ENCODE measurements around the gene SLC6A7. TPM values are rescaled to one million over a fixed set of nuclear protein-coding genes. Genes with fewer than 3 reads are reported as not detected.

The SLC6A7 gene
- total RNA-seq, 2 experiments from 2014 or later: not detected

- H3K4me3 Mint-ChIP-seq: no peak overlapping the region
- no peak for DNase-seq
- ChIA-PET POLR2A (no interaction called here), CTCF (interaction anchor here (0.7 to 1.4 kb wide), 2 partner anchors 9 to 19 kb away, joined by 3 read pairs; no protein-coding TSS in a partner anchor)
- H3K9me3 Mint-ChIP-seq: no peaks in the 10 kb centered on the region
- H3K4me1 Mint-ChIP-seq: no peaks in the 10 kb centered on the region
- no peaks in the 10 kb centered on the region for H3K36me3 Mint-ChIP-seq (ENCODE audit: low read depth)
- peaks cover 49% of the 10 kb centered on the region for H3K27me3 Mint-ChIP-seq
- H3K27ac Mint-ChIP-seq: no peak overlapping the region
Measured at GRCh38 chr5:150167908-150168307, 22.0 kb upstream of the SLC6A7 start.

- H3K27me3 Mint-ChIP-seq: peaks cover 54% of the 10 kb centered on the region
- no peak overlapping the region for H3K27ac Mint-ChIP-seq
- H3K9me3 Mint-ChIP-seq: no peaks in the 10 kb centered on the region
- ChIA-PET POLR2A (no interaction called here), CTCF (interaction anchor here (0.5 to 1.8 kb wide), 4 partner anchors 10 to 1340 kb away, joined by 3 to 4 read pairs (median 3); no protein-coding TSS in a partner anchor)
- H3K4me1 Mint-ChIP-seq: no peaks in the 10 kb centered on the region
- H3K4me3 Mint-ChIP-seq: no peak overlapping the region
- DNase-seq: no peak
- no peaks in the 10 kb centered on the region for H3K36me3 Mint-ChIP-seq (ENCODE audit: low read depth)
Measured at GRCh38 chr5:150168864-150169263, 21.0 kb upstream of the SLC6A7 start.

GRCh38 chr5:150172145-150172544 lies 17.7 kb upstream of the SLC6A7 start:
- ChIA-PET POLR2A (no interaction called here), CTCF (interaction anchor here (1.9 kb wide), 1 partner anchor 13 kb away, joined by 5 read pairs; no protein-coding TSS in a partner anchor)
- Mint-ChIP-seq H3K27me3 (peaks cover 36% of the 10 kb centered on the region), H3K36me3 (ENCODE audit: low read depth) (no peaks in the 10 kb centered on the region), H3K9me3 (no peaks in the 10 kb centered on the region), H3K4me3 (no peak overlapping the region), H3K27ac (no peak overlapping the region), H3K4me1 (no peaks in the 10 kb centered on the region)
- DNase-seq: no peak

GRCh38 chr5:150172556-150172955 lies 17.3 kb upstream of the SLC6A7 start:
- no peaks in the 10 kb centered on the region for H3K9me3 Mint-ChIP-seq
- no peak for DNase-seq
- POLR2A ChIA-PET: no interaction called here
- no peak overlapping the region for H3K4me3 Mint-ChIP-seq
- H3K27ac Mint-ChIP-seq: no peak overlapping the region
- peaks cover 32% of the 10 kb centered on the region for H3K27me3 Mint-ChIP-seq
- no peaks in the 10 kb centered on the region for H3K36me3 Mint-ChIP-seq (ENCODE audit: low read depth)
- no peaks in the 10 kb centered on the region for H3K4me1 Mint-ChIP-seq
- CTCF ChIA-PET: interaction anchor here (1.1 to 1.9 kb wide), 3 partner anchors 9 to 46 kb away, joined by 3 to 5 read pairs (median 4); no protein-coding TSS in a partner anchor

- no peak overlapping the region for H3K4me3 Mint-ChIP-seq
Measured at GRCh38 chr5:150173161-150173560, 16.7 kb upstream of the SLC6A7 start.

GRCh38 chr5:150174285-150174684 lies 15.6 kb upstream of the SLC6A7 start:
- POLR2A ChIA-PET: no interaction called here

More at GRCh38 chr5:150173161-150173560, 16.7 kb upstream of the SLC6A7 start:
- no peaks in the 10 kb centered on the region for H3K36me3 Mint-ChIP-seq (ENCODE audit: low read depth)
- ChIA-PET POLR2A (no interaction called here), CTCF (interaction anchor here (1.1 to 1.9 kb wide), 3 partner anchors 9 to 45 kb away, joined by 3 to 5 read pairs (median 4); no protein-coding TSS in a partner anchor)
- H3K27me3 Mint-ChIP-seq: peaks cover 28% of the 10 kb centered on the region
- H3K9me3 Mint-ChIP-seq: no peaks in the 10 kb centered on the region
- H3K4me1 Mint-ChIP-seq: no peaks in the 10 kb centered on the region
- H3K27ac Mint-ChIP-seq: no peak overlapping the region
- DNase-seq: no peak

GRCh38 chr5:150175076-150175475 lies 14.8 kb upstream of the SLC6A7 start:
- H3K9me3 Mint-ChIP-seq: no peaks in the 10 kb centered on the region
- H3K36me3 Mint-ChIP-seq (ENCODE audit: low read depth): no peaks in the 10 kb centered on the region
- no peak overlapping the region for H3K4me3 Mint-ChIP-seq
- no peak for DNase-seq
- ChIA-PET POLR2A (no interaction called here), CTCF (interaction anchor here (1.1 to 1.9 kb wide), 4 partner anchors 13 to 424 kb away, joined by 3 to 7 read pairs (median 5); no protein-coding TSS in a partner anchor)
- H3K27me3 Mint-ChIP-seq: peaks cover 17% of the 10 kb centered on the region
- H3K27ac Mint-ChIP-seq: no peak overlapping the region
- H3K4me1 Mint-ChIP-seq: no peaks in the 10 kb centered on the region

More at GRCh38 chr5:150174285-150174684, 15.6 kb upstream of the SLC6A7 start:
- no peak overlapping the region for H3K27ac Mint-ChIP-seq
- H3K9me3 Mint-ChIP-seq: no peaks in the 10 kb centered on the region
- DNase-seq: no peak
- CTCF ChIA-PET: interaction anchor here (1.2 to 1.9 kb wide), 2 partner anchors 12 to 39 kb away, joined by 5 to 7 read pairs; no protein-coding TSS in a partner anchor
- no peaks in the 10 kb centered on the region for H3K4me1 Mint-ChIP-seq
- no peak overlapping the region for H3K4me3 Mint-ChIP-seq
- H3K27me3 Mint-ChIP-seq: peaks cover 19% of the 10 kb centered on the region
- H3K36me3 Mint-ChIP-seq (ENCODE audit: low read depth): no peaks in the 10 kb centered on the region

- no peak overlapping the region for H3K4me3 Mint-ChIP-seq
- no peak for DNase-seq
- peaks cover 14% of the 10 kb centered on the region for H3K27me3 Mint-ChIP-seq
- no peaks in the 10 kb centered on the region for H3K4me1 Mint-ChIP-seq
- ChIA-PET POLR2A (no interaction called here), CTCF (interaction anchor here (0.9 to 1.9 kb wide), 8 partner anchors 12 to 425 kb away, joined by 3 to 7 read pairs (median 4); partner anchors contain the start of gene SLC6A7)
- H3K36me3 Mint-ChIP-seq (ENCODE audit: low read depth): no peaks in the 10 kb centered on the region
- no peaks in the 10 kb centered on the region for H3K9me3 Mint-ChIP-seq
- no peak overlapping the region for H3K27ac Mint-ChIP-seq
Measured at GRCh38 chr5:150175536-150175935, 14.3 kb upstream of the SLC6A7 start.

- CTCF ChIA-PET: interaction anchor here (0.8 to 1.9 kb wide), 7 partner anchors 8 to 343 kb away, joined by 3 to 6 read pairs (median 3); no protein-coding TSS in a partner anchor
- no peaks in the 10 kb centered on the region for H3K4me1 Mint-ChIP-seq
Measured at GRCh38 chr5:150176745-150177477, 13.0 kb upstream of the SLC6A7 start.

GRCh38 chr5:150177721-150178120 lies 12.1 kb upstream of the SLC6A7 start:
- H3K27ac Mint-ChIP-seq: no peak overlapping the region
- peaks cover 9% of the 10 kb centered on the region for H3K27me3 Mint-ChIP-seq
- no peaks in the 10 kb centered on the region for H3K4me1 Mint-ChIP-seq
- POLR2A ChIA-PET: no interaction called here
- H3K9me3 Mint-ChIP-seq: no peaks in the 10 kb centered on the region
- DNase-seq: no peak
- no peaks in the 10 kb centered on the region for H3K36me3 Mint-ChIP-seq (ENCODE audit: low read depth)
- no peak overlapping the region for H3K4me3 Mint-ChIP-seq
- CTCF ChIA-PET: interaction anchor here (0.6 to 1.9 kb wide), 3 partner anchors 10 to 21 kb away, joined by 3 to 4 read pairs (median 3); no protein-coding TSS in a partner anchor

More at GRCh38 chr5:150176745-150177477, 13.0 kb upstream of the SLC6A7 start:
- H3K9me3 Mint-ChIP-seq: no peaks in the 10 kb centered on the region
- POLR2A ChIA-PET: no interaction called here
- H3K27ac Mint-ChIP-seq: no peak overlapping the region
- H3K36me3 Mint-ChIP-seq (ENCODE audit: low read depth): no peaks in the 10 kb centered on the region
- H3K4me3 Mint-ChIP-seq: no peak overlapping the region
- peaks cover 12% of the 10 kb centered on the region for H3K27me3 Mint-ChIP-seq
- no peak for DNase-seq

GRCh38 chr5:150178262-150178661 lies 11.6 kb upstream of the SLC6A7 start:
- Mint-ChIP-seq H3K4me1 (no peaks in the 10 kb centered on the region), H3K4me3 (no peak overlapping the region), H3K27ac (no peak overlapping the region), H3K9me3 (no peaks in the 10 kb centered on the region), H3K27me3 (peaks cover 6% of the 10 kb centered on the region), H3K36me3 (ENCODE audit: low read depth) (no peaks in the 10 kb centered on the region)
- ChIA-PET POLR2A (interaction anchor here (0.6 kb wide), 1 partner anchor 567 kb away, joined by 3 read pairs; no protein-coding TSS in a partner anchor), CTCF (interaction anchor here (0.6 to 1.9 kb wide), 5 partner anchors 9 to 21 kb away, joined by 3 to 4 read pairs (median 4); no protein-coding TSS in a partner anchor)
- no peak for DNase-seq

GRCh38 chr5:150179019-150179620 lies 10.7 kb upstream of the SLC6A7 start:
- Mint-ChIP-seq H3K36me3 (ENCODE audit: low read depth) (no peaks in the 10 kb centered on the region), H3K27me3 (peaks cover 2% of the 10 kb centered on the region), H3K4me3 (no peak overlapping the region), H3K9me3 (no peaks in the 10 kb centered on the region), H3K27ac (no peak overlapping the region), H3K4me1 (no peaks in the 10 kb centered on the region)
- no peak for DNase-seq
- ChIA-PET CTCF (interaction anchor here (1.2 to 1.5 kb wide), 3 partner anchors 9 to 17 kb away, joined by 3 to 4 read pairs (median 4); no protein-coding TSS in a partner anchor), POLR2A (no interaction called here)
